HG03064 (cell line): ENCODE results near the gene NDUFAF3.
A peak's percentile ranks its signal among the peaks of the same experiment; 100 is the strongest.

Experiments
- ATAC-seq: cut with Tn5 transposase; IDR thresholded peaks from one replicate; pipeline ENCODE4 v1.9.1; 2021; ENCODE audit warnings: low read depth; ENCODE audit not compliant: unreplicated experiment

Gene NDUFAF3, protein sequence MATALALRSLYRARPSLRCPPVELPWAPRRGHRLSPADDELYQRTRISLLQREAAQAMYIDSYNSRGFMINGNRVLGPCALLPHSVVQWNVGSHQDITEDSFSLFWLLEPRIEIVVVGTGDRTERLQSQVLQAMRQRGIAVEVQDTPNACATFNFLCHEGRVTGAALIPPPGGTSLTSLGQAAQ

DNA sequence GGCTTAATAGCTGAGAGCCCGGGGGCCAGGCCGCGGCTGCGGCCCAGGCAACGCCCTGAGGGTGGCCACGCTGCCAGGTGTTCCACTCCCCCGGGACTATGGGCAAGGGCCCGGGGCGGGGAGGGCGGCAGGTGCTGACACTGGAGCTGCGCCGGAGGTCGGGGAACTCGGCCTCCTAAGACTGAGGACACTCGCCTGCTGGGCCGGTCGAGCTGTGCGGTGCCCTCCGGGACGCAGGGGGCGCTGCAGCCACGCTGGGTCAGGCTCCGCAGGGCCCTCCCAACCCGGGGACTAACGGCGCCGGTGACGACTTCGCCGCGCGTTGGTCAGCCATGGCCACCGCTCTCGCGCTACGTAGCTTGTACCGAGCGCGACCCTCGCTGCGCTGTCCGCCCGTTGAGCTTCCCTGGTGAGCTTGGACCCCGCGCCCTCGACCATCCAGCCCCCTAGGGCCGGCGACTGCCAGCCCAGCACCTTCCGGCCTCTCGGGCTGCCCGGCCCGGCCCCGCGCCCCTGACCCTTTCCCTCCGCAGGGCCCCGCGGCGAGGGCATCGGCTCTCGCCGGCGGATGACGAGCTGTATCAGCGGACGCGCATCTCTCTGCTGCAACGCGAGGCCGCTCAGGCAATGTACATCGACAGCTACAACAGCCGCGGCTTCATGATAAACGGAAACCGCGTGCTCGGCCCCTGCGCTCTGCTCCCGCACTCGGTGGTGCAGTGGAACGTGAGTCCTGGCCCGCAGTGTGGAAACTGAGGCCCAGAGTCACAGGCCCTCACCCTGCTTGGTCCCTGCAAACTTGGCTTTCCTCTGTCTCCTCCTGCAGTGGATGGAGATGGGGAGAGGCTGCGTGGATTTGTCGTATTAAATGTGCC, at the start of gene NDUFAF3:
TSS of gene NDUFAF3 (plus strand) at position 309 of the 875 bp plus-strand sequence. CDS start at position 333, 24 bp downstream.
- ATAC-seq: peak; percentile 60

- ATAC-seq: no peak
These were observed 47.7 kb upstream of the NDUFAF3 start for GRCh38 chr3:48974076-48974864.

- ATAC-seq: no peak
These were observed 42.5 kb upstream of the NDUFAF3 start for GRCh38 chr3:48979451-48979850.

DNA sequence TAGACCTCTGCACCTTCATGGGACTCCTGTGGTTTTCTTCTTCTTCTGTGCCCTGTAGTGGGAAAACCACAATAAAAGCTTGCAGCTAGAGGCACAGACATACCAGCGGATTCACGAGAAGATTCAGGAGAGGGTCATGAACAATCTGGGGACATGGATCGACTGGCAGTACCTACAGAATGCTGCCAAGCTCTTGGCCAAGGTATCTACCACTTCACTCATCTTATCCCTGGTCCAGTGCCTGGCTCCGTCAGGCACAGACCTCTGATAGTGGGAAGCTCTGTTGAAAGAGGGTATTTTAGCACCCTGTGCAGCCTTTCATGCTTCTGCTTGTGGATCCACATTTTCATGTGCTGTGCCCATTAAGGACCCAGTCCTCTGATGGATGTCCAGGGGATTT, 41.6 kb upstream of the NDUFAF3 start:
- ATAC-seq: no peak

DNA sequence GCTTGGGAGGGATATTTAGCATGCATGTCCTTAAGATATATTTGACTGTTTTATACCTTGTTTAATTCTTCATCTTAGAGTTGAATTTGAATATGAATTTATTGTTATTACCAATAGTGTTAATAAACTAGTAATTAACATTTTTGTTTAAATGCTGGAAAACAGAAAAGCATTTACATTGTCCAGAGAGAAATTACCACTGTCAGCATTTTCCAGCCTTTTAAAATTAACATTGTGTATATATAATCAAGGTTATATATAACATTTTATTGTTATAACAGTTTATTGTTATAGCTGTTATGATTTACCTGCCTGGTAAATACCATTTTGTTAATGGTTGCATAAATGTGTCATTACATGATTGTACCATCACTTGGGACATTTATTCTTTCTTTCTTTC, 39.9 kb upstream of the NDUFAF3 start:
- ATAC-seq: no peak

GRCh38 chr3:48982686-48983085, 39.2 kb upstream of the NDUFAF3 start:
- no peak for ATAC-seq

DNA sequence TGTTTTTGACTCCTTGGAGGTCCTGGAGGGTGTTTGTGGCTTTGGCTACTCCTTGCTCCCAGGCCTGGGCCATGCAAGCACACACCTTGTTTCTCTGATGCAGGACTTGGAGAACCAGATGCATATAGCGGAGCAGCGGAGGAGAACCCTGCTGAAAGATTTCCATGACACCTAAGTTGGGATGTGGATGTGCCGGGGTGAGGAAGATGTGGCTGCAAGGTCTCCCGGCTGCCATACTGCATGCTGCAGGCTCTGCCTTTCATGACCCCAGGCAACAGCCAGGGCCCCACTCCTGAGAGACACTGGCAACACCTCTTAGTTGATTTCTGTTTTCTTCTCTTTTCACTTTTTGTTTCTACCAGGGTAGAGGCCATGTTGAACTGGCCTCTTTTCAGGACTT, 38.8 kb upstream of the NDUFAF3 start:
- ATAC-seq: no peak

DNA sequence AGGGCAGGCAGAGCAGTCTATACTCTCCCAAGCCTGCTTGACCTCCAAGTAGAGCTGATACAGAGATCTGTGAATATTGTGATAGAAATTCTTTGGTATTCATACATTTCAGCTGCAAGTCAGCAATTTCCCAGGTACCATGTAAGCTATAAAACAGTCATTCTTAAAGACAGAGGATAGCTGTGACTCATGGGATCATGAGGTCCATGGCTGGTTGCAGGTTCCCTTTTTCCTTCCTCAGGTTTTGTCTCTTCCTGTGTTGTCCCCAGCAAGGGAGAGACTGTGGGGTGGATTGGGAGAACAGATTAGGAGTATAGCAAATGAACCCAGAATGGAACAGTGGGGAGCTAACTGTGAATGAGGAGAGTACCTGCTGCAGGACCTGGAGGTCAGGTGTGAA, 37.3 kb upstream of the NDUFAF3 start:
- no peak for ATAC-seq

DNA sequence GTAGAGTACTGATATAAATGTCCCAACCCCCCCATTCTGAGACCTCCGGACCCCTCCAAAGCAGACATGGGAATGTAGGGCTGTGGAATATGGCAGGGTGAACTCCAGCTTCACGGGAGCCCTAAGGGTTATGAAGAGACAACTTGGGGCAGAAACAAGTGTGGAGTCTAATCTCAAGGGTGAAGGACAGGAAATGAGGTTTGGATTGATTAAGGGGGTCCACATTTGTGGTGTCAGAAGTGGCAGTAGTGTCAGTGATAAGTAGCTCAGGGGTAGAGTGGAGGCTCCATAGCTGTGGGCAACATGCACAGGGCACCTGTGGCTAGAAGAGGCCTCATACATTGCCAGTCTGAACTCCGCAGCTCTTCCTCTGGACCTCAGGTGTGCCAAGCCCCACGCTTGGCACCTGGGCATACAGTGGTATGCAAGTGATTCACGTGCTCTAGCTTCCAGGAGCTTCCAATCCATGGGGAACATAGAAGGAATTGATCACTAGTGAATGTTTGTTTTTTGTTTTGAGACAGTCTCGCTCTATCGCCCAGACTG, 36.0 kb upstream of the NDUFAF3 start:
- ATAC-seq: no peak

GRCh38 chr3:48989126-48989795, 32.7 kb upstream of the NDUFAF3 start:
- no peak for ATAC-seq

DNA sequence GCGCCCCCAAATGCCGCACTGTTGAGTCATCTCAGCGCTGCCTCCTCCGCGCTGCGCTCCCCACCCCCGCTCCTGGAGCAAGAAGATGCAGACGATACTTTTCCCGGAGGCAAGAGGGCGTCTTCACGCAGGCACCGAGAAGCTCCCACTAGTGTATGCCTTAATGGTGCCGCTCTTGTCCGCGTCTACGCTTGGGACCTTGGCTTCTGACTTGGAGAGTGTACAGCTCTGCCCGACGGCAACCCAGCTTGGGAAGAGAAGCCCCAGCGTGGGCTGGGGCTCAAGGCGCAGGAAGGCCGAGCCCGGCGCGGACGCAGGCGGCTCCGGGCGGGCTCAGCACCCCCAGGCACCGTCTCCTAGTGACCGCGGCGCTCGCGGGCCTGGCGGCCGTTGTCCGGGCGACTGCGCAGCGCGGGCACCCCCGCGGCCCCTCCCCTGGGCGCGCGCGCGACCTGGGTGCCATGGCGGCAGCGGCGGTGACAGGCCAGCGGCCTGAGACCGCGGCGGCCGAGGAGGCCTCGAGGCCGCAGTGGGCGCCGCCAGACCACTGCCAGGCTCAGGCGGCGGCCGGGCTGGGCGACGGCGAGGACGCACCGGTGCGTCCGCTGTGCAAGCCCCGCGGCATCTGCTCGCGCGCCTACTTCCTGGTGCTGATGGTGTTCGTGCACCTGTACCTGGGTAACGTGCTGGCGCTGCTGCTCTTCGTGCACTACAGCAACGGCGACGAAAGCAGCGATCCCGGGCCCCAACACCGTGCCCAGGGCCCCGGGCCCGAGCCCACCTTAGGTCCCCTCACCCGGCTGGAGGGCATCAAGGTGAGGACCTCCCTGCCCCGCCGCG, 31.9 kb upstream of the NDUFAF3 start, which contains the start of gene P4HTM:
TSS of gene P4HTM (plus strand) at position 446 of the 840 bp plus-strand sequence. CDS start at position 462, 16 bp downstream.
- ATAC-seq: peak; percentile 54

DNA sequence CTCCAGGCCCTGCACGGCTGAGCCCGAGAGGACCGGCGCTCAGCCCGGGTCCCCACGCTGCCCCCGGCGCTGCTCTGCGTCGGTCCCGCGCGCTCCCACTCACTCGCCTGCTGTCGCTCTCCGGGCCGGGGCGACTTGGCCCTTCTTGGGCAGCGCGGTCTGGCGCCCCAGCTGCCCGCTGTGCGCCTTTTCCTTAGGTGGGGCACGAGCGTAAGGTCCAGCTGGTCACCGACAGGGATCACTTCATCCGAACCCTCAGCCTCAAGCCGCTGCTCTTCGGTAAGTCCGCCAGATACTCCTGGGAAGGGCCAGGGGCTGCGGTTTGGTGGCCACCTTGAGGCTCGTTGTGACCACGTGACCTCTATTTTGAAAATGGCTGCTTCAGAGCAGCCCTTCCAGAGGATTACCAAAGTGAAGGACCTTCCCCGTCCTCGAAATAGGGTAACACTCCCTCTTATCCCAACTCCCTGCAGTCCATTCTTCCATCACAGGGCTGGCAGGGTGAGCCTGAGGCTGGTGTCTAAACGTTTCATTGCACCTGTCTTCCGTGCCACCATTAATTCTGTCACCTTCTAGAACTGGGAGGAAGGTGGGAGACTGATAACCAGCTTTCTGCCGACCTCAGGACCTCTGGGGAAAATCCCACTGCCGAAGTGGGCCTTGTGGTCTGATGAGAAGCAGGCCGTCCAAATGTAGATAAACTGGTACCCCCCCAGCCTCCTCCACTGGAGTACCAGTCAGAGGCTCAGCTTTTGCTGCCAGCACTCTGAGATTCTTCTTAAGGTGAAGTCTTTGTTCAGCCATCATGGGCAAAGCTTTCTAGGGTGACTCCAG, 31.1 kb upstream of the NDUFAF3 start:
- peak; percentile 9 for ATAC-seq

GRCh38 chr3:48991851-48992545, 29.9 kb upstream of the NDUFAF3 start:
- ATAC-seq: no peak

- no peak for ATAC-seq
These were observed 28.1 kb upstream of the NDUFAF3 start for GRCh38 chr3:48993834-48994233.

DNA sequence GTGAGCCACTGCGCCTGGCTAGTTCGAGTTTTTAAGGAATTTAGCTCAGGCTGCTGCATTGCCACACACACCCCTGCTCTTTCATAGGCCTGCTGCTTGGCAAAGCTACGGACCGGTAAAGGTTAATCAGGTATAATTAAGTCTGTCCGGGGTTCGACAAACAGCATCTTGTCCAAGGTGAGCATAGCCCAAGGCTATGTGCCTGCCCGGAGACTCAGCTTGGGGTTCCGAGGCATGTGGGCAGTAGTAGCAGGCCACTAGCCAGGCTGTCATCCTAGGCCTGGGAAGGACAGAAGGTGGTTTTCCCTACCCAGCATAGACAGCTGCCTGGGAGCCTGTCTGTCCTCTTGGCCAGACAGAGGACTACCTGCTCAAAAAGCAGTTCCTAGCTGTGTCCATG, 25.3 kb upstream of the NDUFAF3 start:
- ATAC-seq: no peak

GRCh38 chr3:48997102-48997635, 24.8 kb upstream of the NDUFAF3 start:
- ATAC-seq: no peak

DNA sequence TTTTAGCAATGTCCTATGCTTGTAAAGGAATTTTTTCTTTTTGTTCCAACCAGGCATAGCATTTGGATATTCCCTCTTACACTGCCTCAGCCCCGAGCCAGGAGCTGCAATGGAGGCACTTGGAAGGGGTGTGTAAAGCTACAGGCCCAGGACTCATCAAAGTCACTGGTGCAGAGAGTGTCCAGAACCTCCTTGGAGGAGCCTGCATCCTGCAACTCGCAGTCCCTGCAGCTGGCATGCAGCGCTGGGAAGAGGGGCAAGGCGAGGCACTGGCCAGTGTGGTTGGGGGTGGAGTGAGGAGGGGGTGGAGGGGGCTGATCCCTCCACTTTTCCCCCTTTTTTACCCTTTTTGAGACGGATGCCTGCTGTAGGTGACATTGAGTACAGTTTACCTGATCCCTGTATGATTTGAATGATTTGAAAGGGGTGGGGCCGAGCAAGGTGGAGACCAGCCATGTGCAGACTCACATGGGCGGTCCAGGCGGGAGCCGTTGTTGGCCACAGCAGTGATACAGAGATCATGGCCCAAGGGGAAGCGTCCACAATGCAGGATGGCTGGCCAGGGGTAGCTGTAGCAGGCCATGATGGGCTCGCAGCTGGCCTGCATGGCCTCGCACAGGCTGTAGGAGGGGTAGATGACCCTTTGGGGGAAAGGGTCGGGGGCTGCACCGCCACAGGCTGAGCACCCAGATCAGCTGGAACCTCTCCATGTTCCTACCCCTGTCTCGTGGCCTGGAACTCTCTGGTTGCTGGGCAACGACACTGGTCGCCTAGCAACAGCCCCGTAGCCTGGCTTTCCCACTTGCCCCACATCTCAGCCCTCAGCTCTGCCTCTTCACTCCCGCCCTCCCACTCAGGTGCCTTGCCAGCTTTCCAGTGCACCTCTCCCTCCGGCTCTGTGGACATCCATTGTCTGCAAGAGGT, 23.9 kb upstream of the NDUFAF3 start:
- ATAC-seq: no peak
